GM23338 (cell line): Measurements from ENCODE around the gene KCNJ11.

Experiments
- CREB1 ChIP-seq: fragments of 250-450 bp; sonication (Bioruptor Pico); IDR thresholded peaks from 2 replicates; pipeline ENCODE4 v1.5.0; 2020; ENCODE audit warnings: low read depth, mild to moderate bottlenecking, moderate library complexity
- EZH2 ChIP-seq: fragments of 200-600 bp; sonication (generic); IDR thresholded peaks from one replicate; pipeline ENCODE4 v1.8.0; 2017; ENCODE audit warnings: antibody characterized with exemption, mild to moderate bottlenecking, low read depth; ENCODE audit not compliant: unreplicated experiment
- EZH2phosphoT487 ChIP-seq: fragments of 200-600 bp; sonication (generic); IDR thresholded peaks from one replicate; pipeline ENCODE4 v1.8.1; 2018; ENCODE audit warnings: antibody characterized with exemption; ENCODE audit not compliant: unreplicated experiment
- JUNB ChIP-seq: IDR thresholded peaks from one replicate; pipeline ENCODE4 v1.6.1; 2016; ENCODE audit warnings: antibody characterized with exemption; ENCODE audit not compliant: unreplicated experiment
- NANOG ChIP-seq: IDR thresholded peaks from 2 replicates; pipeline ENCODE4 v1.6.1; 2016; ENCODE audit warnings: antibody characterized with exemption, borderline replicate concordance
- POLR2AphosphoS5 ChIP-seq: IDR thresholded peaks from 2 replicates; pipeline ENCODE4 v1.6.1; 2016; ENCODE audit warnings: antibody characterized with exemption, low read depth
- ZNF114 ChIP-seq: fragments of 250-450 bp; sonication (Bioruptor Pico); IDR thresholded peaks from 2 replicates; pipeline ENCODE4 v1.5.0; 2020; ENCODE audit warnings: mild to moderate bottlenecking, moderate library complexity
- ZNF331 ChIP-seq: fragments of 250-450 bp; sonication (Bioruptor Pico); IDR thresholded peaks from 2 replicates; pipeline ENCODE4 v1.5.0; 2020; ENCODE audit warnings: low read depth, mild to moderate bottlenecking, moderate library complexity
- TF ChIP-seq, protein P1 (sequence below), 2 experiments: fragments of 200-600 bp in 1 of 2; sonication (generic) in 1 of 2; conservative IDR thresholded peaks; 2 replicates each; pipeline versions ENCODE4 v1.5.1 to v1.6.1; 2016 to 2017; ENCODE audit warnings: antibody characterized with exemption in 2 of 2, low read depth in 2 of 2, mild to moderate bottlenecking in 2 of 2, moderate library complexity in 1 of 2
- TF ChIP-seq, protein P2 (sequence below): IDR thresholded peaks from one replicate; pipeline ENCODE4 v1.6.1; 2018; ENCODE audit warnings: antibody characterized with exemption; ENCODE audit not compliant: unreplicated experiment
- TF ChIP-seq, protein P3 (sequence below): IDR thresholded peaks from 2 replicates; pipeline ENCODE4 v1.6.1; 2016; ENCODE audit warnings: antibody characterized with exemption
- TF ChIP-seq, protein P4 (sequence below): fragments of 250-450 bp; sonication (Bioruptor Pico); IDR thresholded peaks from 2 replicates; pipeline ENCODE4 v1.5.0; 2020; ENCODE audit warnings: mild to moderate bottlenecking, moderate library complexity

DNA sequence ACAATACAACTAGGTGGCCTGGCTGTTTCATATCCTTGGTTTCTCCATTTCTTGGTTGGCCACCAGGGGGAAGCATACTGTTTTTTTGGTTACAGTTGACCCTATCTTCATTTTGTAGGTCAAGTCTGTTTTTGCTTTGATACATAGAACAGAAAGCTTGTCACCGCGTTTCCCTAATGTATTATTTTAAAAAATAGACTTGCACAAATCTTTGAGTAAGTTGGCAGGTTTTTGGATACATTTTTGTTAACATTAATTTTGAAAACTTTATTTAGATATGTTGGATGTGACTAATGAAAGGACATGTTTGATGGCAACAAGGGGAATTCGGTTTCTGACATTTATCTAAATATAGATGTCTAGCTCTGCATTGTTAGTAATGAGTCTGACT lies 33.9 kb downstream of the KCNJ11 start:
- TF ChIP-seq, protein P1, sequence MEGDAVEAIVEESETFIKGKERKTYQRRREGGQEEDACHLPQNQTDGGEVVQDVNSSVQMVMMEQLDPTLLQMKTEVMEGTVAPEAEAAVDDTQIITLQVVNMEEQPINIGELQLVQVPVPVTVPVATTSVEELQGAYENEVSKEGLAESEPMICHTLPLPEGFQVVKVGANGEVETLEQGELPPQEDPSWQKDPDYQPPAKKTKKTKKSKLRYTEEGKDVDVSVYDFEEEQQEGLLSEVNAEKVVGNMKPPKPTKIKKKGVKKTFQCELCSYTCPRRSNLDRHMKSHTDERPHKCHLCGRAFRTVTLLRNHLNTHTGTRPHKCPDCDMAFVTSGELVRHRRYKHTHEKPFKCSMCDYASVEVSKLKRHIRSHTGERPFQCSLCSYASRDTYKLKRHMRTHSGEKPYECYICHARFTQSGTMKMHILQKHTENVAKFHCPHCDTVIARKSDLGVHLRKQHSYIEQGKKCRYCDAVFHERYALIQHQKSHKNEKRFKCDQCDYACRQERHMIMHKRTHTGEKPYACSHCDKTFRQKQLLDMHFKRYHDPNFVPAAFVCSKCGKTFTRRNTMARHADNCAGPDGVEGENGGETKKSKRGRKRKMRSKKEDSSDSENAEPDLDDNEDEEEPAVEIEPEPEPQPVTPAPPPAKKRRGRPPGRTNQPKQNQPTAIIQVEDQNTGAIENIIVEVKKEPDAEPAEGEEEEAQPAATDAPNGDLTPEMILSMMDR (conservative IDR thresholded peaks at IDR 0.05; ENCODE audit: low read depth in 2 of 2), result peak; percentile 70
- TF ChIP-seq POLR2AphosphoS5 (no peak), EZH2 (no peak), CREB1 (CRISPR knock-in tag) (no peak), EZH2phosphoT487 (no peak), ZNF114 (CRISPR knock-in tag) (no peak), JUNB (no peak), NANOG (no peak), ZNF331 (CRISPR knock-in tag) (no peak)
- TF ChIP-seq, protein P2, sequence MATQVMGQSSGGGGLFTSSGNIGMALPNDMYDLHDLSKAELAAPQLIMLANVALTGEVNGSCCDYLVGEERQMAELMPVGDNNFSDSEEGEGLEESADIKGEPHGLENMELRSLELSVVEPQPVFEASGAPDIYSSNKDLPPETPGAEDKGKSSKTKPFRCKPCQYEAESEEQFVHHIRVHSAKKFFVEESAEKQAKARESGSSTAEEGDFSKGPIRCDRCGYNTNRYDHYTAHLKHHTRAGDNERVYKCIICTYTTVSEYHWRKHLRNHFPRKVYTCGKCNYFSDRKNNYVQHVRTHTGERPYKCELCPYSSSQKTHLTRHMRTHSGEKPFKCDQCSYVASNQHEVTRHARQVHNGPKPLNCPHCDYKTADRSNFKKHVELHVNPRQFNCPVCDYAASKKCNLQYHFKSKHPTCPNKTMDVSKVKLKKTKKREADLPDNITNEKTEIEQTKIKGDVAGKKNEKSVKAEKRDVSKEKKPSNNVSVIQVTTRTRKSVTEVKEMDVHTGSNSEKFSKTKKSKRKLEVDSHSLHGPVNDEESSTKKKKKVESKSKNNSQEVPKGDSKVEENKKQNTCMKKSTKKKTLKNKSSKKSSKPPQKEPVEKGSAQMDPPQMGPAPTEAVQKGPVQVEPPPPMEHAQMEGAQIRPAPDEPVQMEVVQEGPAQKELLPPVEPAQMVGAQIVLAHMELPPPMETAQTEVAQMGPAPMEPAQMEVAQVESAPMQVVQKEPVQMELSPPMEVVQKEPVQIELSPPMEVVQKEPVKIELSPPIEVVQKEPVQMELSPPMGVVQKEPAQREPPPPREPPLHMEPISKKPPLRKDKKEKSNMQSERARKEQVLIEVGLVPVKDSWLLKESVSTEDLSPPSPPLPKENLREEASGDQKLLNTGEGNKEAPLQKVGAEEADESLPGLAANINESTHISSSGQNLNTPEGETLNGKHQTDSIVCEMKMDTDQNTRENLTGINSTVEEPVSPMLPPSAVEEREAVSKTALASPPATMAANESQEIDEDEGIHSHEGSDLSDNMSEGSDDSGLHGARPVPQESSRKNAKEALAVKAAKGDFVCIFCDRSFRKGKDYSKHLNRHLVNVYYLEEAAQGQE, result no peak
- TF ChIP-seq, protein P3, sequence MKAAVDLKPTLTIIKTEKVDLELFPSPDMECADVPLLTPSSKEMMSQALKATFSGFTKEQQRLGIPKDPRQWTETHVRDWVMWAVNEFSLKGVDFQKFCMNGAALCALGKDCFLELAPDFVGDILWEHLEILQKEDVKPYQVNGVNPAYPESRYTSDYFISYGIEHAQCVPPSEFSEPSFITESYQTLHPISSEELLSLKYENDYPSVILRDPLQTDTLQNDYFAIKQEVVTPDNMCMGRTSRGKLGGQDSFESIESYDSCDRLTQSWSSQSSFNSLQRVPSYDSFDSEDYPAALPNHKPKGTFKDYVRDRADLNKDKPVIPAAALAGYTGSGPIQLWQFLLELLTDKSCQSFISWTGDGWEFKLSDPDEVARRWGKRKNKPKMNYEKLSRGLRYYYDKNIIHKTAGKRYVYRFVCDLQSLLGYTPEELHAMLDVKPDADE, result no peak
- TF ChIP-seq, protein P4, sequence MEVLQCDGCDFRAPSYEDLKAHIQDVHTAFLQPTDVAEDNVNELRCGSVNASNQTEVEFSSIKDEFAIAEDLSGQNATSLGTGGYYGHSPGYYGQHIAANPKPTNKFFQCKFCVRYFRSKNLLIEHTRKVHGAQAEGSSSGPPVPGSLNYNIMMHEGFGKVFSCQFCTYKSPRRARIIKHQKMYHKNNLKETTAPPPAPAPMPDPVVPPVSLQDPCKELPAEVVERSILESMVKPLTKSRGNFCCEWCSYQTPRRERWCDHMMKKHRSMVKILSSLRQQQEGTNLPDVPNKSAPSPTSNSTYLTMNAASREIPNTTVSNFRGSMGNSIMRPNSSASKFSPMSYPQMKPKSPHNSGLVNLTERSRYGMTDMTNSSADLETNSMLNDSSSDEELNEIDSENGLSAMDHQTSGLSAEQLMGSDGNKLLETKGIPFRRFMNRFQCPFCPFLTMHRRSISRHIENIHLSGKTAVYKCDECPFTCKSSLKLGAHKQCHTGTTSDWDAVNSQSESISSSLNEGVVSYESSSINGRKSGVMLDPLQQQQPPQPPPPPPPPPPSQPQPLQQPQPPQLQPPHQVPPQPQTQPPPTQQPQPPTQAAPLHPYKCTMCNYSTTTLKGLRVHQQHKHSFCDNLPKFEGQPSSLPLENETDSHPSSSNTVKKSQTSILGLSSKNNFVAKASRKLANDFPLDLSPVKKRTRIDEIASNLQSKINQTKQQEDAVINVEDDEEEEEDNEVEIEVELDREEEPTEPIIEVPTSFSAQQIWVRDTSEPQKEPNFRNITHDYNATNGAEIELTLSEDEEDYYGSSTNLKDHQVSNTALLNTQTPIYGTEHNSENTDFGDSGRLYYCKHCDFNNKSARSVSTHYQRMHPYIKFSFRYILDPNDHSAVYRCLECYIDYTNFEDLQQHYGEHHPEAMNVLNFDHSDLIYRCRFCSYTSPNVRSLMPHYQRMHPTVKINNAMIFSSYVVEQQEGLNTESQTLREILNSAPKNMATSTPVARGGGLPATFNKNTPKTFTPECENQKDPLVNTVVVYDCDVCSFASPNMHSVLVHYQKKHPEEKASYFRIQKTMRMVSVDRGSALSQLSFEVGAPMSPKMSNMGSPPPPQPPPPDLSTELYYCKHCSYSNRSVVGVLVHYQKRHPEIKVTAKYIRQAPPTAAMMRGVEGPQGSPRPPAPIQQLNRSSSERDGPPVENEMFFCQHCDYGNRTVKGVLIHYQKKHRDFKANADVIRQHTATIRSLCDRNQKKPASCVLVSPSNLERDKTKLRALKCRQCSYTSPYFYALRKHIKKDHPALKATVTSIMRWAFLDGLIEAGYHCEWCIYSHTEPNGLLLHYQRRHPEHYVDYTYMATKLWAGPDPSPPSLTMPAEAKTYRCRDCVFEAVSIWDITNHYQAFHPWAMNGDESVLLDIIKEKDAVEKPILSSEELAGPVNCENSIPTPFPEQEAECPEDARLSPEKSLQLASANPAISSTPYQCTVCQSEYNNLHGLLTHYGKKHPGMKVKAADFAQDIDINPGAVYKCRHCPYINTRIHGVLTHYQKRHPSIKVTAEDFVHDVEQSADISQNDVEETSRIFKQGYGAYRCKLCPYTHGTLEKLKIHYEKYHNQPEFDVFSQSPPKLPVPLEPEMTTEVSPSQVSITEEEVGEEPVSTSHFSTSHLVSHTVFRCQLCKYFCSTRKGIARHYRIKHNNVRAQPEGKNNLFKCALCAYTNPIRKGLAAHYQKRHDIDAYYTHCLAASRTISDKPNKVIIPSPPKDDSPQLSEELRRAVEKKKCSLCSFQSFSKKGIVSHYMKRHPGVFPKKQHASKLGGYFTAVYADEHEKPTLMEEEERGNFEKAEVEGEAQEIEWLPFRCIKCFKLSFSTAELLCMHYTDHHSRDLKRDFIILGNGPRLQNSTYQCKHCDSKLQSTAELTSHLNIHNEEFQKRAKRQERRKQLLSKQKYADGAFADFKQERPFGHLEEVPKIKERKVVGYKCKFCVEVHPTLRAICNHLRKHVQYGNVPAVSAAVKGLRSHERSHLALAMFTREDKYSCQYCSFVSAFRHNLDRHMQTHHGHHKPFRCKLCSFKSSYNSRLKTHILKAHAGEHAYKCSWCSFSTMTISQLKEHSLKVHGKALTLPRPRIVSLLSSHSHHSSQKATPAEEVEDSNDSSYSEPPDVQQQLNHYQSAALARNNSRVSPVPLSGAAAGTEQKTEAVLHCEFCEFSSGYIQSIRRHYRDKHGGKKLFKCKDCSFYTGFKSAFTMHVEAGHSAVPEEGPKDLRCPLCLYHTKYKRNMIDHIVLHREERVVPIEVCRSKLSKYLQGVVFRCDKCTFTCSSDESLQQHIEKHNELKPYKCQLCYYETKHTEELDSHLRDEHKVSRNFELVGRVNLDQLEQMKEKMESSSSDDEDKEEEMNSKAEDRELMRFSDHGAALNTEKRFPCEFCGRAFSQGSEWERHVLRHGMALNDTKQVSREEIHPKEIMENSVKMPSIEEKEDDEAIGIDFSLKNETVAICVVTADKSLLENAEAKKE, result no peak
